Measurements from ENCODE around the gene CRYL1. TPM values are rescaled to one million over a fixed set of nuclear protein-coding genes. Genes with fewer than 3 reads are reported as not detected.

The CRYL1 gene
- total RNA-seq, 1 donor from 2014 or later: 5.8 TPM

DNA sequence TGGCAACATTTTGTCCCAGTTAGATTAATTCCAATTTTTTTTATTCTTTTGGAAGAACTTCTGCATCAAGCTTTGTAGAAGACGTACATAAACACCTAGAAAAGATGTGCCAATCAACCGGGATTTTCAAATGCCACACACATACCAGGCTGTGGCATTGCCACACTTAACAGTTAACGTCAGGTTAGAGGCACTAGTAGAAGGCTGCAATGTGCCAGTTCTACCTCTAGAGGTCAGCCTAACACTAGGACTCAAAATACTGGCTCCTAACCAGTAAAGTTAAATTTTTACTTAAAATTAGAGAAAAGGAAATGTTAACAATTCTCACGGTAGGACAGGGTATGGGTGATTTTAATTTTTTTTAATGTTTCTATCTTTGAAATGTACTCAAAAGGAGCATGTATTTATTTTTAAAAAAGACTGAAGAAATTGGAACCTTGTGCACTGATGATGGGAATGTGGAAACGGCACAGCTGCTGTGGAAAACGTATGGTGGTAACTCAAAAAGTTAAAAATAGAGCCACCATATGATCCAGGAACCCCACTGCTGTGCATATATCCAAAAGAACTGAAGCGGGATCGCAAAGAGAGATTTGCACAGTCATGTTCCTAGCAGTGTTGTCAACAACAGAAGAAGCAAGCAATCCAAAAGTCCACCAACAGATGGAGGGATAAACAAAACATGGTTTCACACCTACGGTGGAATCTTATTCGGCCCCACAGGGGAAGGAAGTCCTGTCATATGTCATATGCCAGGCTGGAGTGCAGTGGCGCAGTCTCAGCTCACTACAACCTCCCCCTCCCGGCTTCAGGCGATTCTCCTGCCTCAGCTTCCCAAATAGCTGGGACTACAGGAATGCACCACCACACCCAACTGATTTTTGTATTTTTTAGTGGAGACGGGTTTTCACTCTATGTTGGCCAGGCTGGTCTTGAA is 30.3 kb downstream of the CRYL1 start:
- peak; percentile 90 for DNase-seq
- Mint-ChIP-seq H3K27me3 (no peaks in the 10 kb centered on the region), H3K27ac (no peak overlapping the region), H3K4me1 (no peaks in the 10 kb centered on the region), H3K4me3 (no peak overlapping the region), H3K9me3 (no peaks in the 10 kb centered on the region), H3K36me3 (ENCODE audit: low read depth) (peaks cover 3% of the 10 kb centered on the region)
- intact Hi-C loops (cut with micrococcal nuclease): loop anchor here (1.0 to 5.0 kb wide), 3 partner anchors 207 to 429 kb away; partner anchors contain the start of gene IL17D

- Mint-ChIP-seq H3K9me3 (no peaks in the 10 kb centered on the region), H3K36me3 (ENCODE audit: low read depth) (no peaks in the 10 kb centered on the region), H3K27me3 (no peaks in the 10 kb centered on the region), H3K4me1 (no peaks in the 10 kb centered on the region), H3K4me3 (no peak overlapping the region), H3K27ac (no peak overlapping the region)
- intact Hi-C loops (cut with micrococcal nuclease): loop anchor here (1.0 to 5.0 kb wide), 3 partner anchors 208 to 430 kb away; partner anchors contain the start of gene IL17D
- DNase-seq: no peak
Measured at GRCh38 chr13:20494656-20495055, 31.0 kb downstream of the CRYL1 start.

DNA sequence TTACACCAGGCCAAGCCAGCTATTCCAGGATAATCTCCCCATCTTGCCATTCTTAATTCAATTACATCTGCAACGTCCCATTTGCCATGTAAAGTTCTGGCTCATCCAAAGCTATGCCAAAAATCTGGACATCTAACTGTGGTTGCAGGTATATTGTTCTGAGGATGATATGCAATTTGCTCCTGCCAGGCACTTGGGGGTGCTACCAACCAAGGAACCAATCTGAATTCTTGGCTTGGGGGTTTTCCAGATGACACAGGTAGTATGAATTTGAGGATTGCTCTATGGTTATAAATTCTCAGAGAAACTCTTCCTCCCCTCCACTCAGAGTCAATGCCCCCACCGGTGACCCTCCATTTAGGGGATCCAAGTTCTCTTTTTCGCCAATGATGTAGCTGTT is 33.0 kb downstream of the CRYL1 start:
- intact Hi-C loops (cut with micrococcal nuclease): no loop called here
- DNase-seq: peak; percentile 73

DNA sequence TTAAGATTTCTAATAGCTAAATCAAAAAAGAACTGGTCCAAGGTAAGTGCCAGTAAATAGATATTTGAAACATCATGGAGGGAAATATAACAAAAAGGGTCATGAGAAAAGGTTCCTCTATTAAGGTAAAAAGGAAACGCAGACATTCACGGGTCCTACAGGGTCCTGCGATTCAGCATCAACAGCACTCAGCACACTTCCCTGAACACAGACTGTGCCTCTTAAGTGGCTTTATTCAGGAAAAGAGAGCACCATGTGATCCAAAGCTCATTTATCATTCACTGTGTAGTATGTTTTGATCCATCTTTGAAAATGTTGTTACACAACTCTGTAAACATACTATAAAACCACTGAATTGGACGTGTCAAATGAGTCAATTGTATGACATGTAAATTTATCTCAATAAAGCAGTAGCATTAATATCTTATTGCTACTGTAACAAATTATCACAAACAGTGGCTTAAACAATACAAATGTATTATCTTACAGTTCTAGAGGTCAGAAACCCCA is 33.7 kb downstream of the CRYL1 start:
- no peak overlapping the region for H3K4me3 Mint-ChIP-seq
- no peak for DNase-seq
- H3K27me3 Mint-ChIP-seq: no peaks in the 10 kb centered on the region
- H3K9me3 Mint-ChIP-seq: no peaks in the 10 kb centered on the region
- intact Hi-C loops (cut with micrococcal nuclease): no loop called here
- no peaks in the 10 kb centered on the region for H3K36me3 Mint-ChIP-seq (ENCODE audit: low read depth)
- H3K27ac Mint-ChIP-seq: no peak overlapping the region
- H3K4me1 Mint-ChIP-seq: peaks cover 4% of the 10 kb centered on the region

More for the DNA sequence above, 33.0 kb downstream of the CRYL1 start:
- Mint-ChIP-seq H3K4me3 (no peak overlapping the region), H3K9me3 (no peaks in the 10 kb centered on the region), H3K27me3 (no peaks in the 10 kb centered on the region), H3K4me1 (peaks cover 4% of the 10 kb centered on the region), H3K36me3 (ENCODE audit: low read depth) (no peaks in the 10 kb centered on the region), H3K27ac (no peak overlapping the region)

GRCh38 chr13:20489185-20489820 is 36.4 kb downstream of the CRYL1 start:
- H3K4me3 Mint-ChIP-seq: no peak overlapping the region
- intact Hi-C loops (cut with micrococcal nuclease): loop anchor here (1.0 to 5.0 kb wide), 3 partner anchors 137 to 307 kb away; no protein-coding TSS in a partner anchor
- peak; percentile 86 for DNase-seq
- no peaks in the 10 kb centered on the region for H3K27me3 Mint-ChIP-seq
- no peak overlapping the region for H3K27ac Mint-ChIP-seq
- peaks cover 8% of the 10 kb centered on the region for H3K4me1 Mint-ChIP-seq
- peaks cover 4% of the 10 kb centered on the region for H3K9me3 Mint-ChIP-seq
- no peaks in the 10 kb centered on the region for H3K36me3 Mint-ChIP-seq (ENCODE audit: low read depth)

DNA sequence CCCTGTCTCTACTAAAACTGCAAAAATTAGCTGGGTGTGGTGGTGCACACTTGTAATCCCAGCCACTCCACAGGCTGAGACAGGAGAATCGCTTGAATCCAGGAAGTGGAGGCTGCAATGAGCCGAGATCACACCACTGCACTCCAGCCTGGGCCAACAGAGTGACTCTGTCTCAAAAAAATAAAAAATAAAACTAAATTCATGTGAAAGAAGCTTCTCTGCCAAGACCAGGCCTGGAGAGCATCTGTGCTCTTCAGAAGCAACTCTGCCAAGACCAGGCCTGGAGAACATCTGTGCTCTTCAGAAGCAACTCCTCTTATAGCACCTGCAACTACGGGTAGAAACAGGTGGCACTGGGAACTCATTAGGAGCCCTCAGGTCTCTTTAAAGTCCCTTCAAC is 37.7 kb downstream of the CRYL1 start:
- H3K9me3 Mint-ChIP-seq: peaks cover 4% of the 10 kb centered on the region
- H3K27ac Mint-ChIP-seq: no peak overlapping the region
- H3K36me3 Mint-ChIP-seq (ENCODE audit: low read depth): no peaks in the 10 kb centered on the region
- no peak overlapping the region for H3K4me3 Mint-ChIP-seq
- H3K27me3 Mint-ChIP-seq: no peaks in the 10 kb centered on the region
- peaks cover 8% of the 10 kb centered on the region for H3K4me1 Mint-ChIP-seq
- intact Hi-C loops (cut with micrococcal nuclease): loop anchor here (5.0 kb wide), 1 partner anchor 136 kb away; no protein-coding TSS in a partner anchor
- no peak for DNase-seq

- Mint-ChIP-seq H3K4me1 (peaks cover 17% of the 10 kb centered on the region), H3K9me3 (peaks cover 4% of the 10 kb centered on the region), H3K27ac (no peak overlapping the region), H3K4me3 (no peak overlapping the region), H3K27me3 (no peaks in the 10 kb centered on the region), H3K36me3 (ENCODE audit: low read depth) (no peaks in the 10 kb centered on the region)
- intact Hi-C loops (cut with micrococcal nuclease): no loop called here
- no peak for DNase-seq
Measured at GRCh38 chr13:20482787-20483186, 42.9 kb downstream of the CRYL1 start.

DNA sequence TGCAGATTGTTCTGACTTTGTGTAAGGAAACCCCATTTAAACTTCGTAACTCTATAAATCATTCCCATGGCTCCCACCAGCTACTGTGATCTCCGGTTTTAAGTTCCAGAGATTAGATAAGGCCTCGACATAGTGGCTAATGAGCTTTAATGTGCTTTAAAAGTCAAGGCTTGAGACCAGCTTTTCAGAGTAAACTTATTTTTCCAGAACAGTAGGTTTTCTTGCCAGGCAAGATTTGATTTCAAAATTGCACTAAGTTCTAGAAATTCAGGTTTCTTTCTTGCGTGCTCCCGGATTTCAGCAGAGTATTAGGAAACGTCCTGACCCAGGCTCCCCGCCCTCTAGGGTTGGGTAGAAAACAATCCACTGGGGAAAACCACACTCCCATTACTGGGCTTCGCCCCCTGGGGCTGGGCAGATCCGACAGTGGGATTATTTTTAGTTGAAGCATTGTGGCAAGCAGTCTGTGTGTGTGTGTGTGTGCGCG is 43.3 kb downstream of the CRYL1 start:
- no peak for DNase-seq
- H3K27ac Mint-ChIP-seq: no peak overlapping the region
- no peaks in the 10 kb centered on the region for H3K36me3 Mint-ChIP-seq (ENCODE audit: low read depth)
- peaks cover 4% of the 10 kb centered on the region for H3K9me3 Mint-ChIP-seq
- H3K27me3 Mint-ChIP-seq: no peaks in the 10 kb centered on the region
- no peak overlapping the region for H3K4me3 Mint-ChIP-seq
- peaks cover 17% of the 10 kb centered on the region for H3K4me1 Mint-ChIP-seq
- intact Hi-C loops (cut with micrococcal nuclease): no loop called here

DNA sequence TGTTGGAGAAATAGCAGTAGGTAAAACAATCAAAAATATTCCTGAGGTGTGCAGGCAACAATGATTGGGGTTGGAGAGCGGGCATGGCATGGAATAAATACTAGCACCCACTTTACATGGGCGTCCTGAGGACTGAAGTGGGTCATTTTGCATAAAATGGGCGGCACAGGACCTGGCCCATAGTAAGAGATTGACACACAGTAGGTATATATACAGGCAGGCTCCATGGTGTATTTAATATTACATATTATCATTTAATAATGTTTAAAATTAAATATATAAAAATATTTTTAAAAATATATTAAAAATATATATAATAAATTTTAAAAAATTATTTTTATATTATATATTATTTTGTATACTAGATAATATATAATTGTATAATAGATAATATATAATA is 48.3 kb downstream of the CRYL1 start:
- intact Hi-C loops (cut with micrococcal nuclease): no loop called here
- Mint-ChIP-seq H3K27me3 (peaks cover 1% of the 10 kb centered on the region), H3K36me3 (ENCODE audit: low read depth) (no peaks in the 10 kb centered on the region), H3K4me3 (no peak overlapping the region), H3K27ac (no peak overlapping the region), H3K9me3 (no peaks in the 10 kb centered on the region), H3K4me1 (peaks cover 43% of the 10 kb centered on the region)
- no peak for DNase-seq

DNA sequence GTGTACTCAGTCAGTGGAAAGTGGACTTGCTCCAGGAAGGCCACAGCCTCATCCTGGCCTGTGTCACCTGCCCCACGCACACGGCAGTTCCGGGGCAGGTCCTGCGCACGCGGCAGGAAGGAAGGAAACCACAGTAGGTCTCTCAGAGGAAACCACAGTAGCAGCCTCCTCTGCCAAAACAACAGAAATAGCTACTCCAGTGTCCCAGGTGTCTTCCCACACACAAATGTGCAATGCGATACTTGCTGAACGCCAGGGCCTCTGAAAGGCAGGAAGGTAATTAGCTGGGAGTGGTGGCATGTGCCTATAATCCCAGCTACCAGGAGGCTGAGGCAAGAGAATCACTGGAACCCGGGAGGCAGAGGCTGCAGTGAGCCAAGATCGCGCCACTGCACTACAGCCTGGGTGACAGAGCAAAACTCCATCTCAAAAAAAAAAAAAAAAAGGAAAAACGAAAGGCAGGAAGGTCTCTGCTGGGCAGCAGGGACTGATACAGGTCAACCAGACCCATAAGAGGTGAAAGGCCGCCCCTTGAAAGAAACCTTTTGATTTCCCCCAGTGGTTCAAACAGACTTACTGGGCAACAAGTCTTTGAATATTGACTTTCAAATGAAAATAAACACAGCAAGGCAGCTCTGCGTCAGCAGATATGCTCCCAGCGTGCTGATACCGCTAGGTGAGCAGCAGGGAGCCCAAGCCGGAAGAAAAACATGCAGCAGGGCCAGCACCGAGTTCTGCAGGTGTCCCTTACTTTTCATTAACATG is 49.5 kb downstream of the CRYL1 start:
- peaks cover 1% of the 10 kb centered on the region for H3K27me3 Mint-ChIP-seq
- peaks cover 42% of the 10 kb centered on the region for H3K4me1 Mint-ChIP-seq
- peak overlapping the region; percentile 74 for H3K4me3 Mint-ChIP-seq
- H3K9me3 Mint-ChIP-seq: no peaks in the 10 kb centered on the region
- peak overlapping the region; percentile 86 for H3K27ac Mint-ChIP-seq
- intact Hi-C loops (cut with micrococcal nuclease): loop anchor here (1.0 kb wide), 3 partner anchors 15 to 65 kb away; no protein-coding TSS in a partner anchor
- peaks cover under 1% of the 10 kb centered on the region for H3K36me3 Mint-ChIP-seq (ENCODE audit: low read depth)
- DNase-seq: peak; percentile 90

DNA sequence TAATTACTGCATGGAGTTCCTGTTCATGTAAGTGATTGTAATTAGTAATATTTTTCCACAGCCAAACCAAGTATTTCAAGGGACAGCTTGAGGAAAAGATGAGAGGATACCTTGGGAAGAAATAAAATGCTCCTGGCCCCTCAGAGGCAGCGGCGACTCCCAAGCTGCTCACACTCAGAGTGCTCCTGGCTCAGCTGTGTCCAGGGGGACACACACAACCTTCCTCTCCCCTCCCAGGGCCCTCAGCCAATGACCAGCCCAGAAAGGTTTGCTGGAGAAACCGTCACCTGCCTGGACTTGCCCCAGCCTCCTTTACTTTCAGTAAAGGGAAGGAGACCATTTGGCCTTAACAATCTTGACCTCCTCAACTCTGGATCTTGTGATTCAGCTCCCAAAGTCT is 51.1 kb downstream of the CRYL1 start:
- peaks cover 4% of the 10 kb centered on the region for H3K36me3 Mint-ChIP-seq (ENCODE audit: low read depth)
- H3K4me3 Mint-ChIP-seq: no peak overlapping the region
- no peaks in the 10 kb centered on the region for H3K9me3 Mint-ChIP-seq
- intact Hi-C loops (cut with micrococcal nuclease): no loop called here
- H3K27me3 Mint-ChIP-seq: peaks cover 1% of the 10 kb centered on the region
- DNase-seq: peak; percentile 51
- peak overlapping the region; percentile 86 for H3K27ac Mint-ChIP-seq
- peaks cover 33% of the 10 kb centered on the region for H3K4me1 Mint-ChIP-seq

DNA sequence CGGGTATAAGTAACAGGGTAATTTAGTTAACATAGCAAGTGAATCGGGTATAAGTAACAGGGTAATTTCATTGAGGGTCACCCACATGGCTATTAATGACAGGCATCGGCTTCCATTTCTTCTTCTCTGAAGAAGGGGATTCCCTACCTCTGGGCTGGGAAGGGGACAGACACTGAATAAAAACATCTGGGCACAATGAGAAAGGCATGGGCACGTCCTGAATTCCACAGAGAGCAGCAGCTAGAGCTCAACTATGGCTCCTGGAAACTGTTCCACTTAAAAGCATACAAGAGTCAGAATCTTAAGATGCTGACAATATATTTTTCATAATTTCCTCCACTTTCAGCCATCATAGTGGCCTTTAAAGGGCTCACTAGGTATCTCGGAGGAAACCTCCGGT is 51.8 kb downstream of the CRYL1 start:
- peak; percentile 53 for DNase-seq
- peaks cover 33% of the 10 kb centered on the region for H3K4me1 Mint-ChIP-seq
- intact Hi-C loops (cut with micrococcal nuclease): no loop called here
- H3K36me3 Mint-ChIP-seq (ENCODE audit: low read depth): peaks cover 4% of the 10 kb centered on the region
- H3K4me3 Mint-ChIP-seq: no peak overlapping the region
- H3K27ac Mint-ChIP-seq: no peak overlapping the region
- peaks cover 1% of the 10 kb centered on the region for H3K27me3 Mint-ChIP-seq
- H3K9me3 Mint-ChIP-seq: no peaks in the 10 kb centered on the region

DNA sequence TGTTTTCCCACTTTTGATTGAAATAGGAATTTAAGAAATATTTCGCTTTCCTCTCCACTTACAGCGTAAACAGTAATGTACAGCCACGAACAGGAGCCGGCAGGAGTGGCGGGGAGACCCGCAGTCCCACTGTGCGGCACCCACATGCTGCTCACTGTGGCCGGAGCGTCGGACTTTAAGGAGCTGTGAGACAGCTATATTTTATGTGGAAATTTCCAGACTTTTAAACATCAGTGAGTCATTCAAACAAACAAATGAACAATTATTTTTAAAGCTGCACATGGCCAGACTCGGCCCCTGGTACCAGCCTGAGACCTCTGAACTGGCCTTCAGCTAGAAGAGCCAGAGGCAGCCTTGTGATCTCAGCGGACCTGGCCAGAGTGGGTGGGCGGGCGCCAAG is 52.5 kb downstream of the CRYL1 start:
- Mint-ChIP-seq H3K27me3 (peaks cover 1% of the 10 kb centered on the region), H3K9me3 (no peaks in the 10 kb centered on the region), H3K27ac (no peak overlapping the region), H3K4me3 (no peak overlapping the region), H3K36me3 (ENCODE audit: low read depth) (peaks cover 4% of the 10 kb centered on the region), H3K4me1 (peaks cover 31% of the 10 kb centered on the region)
- DNase-seq: no peak
- intact Hi-C loops (cut with micrococcal nuclease): no loop called here

All from activated CD4-positive, alpha-beta T cell treated with anti-CD3 and anti-CD28 coated beads, Interleukin-2, amount 10 ng/mL, durations not matched to agents 24 days and 14 days (primary cell).